HG03280 (cell line): ENCODE results near the gene KDM4D.
"Not testable (repeated sequence)": the region's sequence is repeated elsewhere in the genome, so short reads cannot be mapped to it uniquely, and the experiment has no call there.

Source experiments
- ATAC-seq: cut with Tn5 transposase; IDR thresholded peaks from one replicate; pipeline ENCODE4 v1.9.1; 2021; ENCODE audit warnings: mild to moderate bottlenecking, moderate library complexity; ENCODE audit not compliant: unreplicated experiment

KDM4D gene

DNA sequence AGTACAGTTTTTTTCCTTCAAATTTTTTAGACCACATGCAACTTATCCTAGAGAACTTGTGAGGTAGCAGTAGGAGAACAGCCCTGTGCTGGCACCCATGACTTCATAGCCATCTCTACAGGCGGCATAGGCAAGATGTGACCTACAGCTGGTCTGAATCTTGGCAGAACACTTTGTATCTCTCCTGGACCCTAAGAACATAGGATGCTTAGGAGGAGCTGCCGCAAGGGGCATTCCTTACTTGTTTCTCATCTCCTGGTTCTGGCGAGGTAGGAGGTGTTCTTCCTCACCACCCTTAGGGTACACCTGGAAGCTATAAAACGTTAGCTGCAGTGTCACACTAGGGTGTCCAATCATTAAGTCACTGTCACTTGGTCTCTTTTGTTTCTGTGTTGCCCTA is 16.5 kb upstream of the KDM4D start:
- no peak for ATAC-seq

DNA sequence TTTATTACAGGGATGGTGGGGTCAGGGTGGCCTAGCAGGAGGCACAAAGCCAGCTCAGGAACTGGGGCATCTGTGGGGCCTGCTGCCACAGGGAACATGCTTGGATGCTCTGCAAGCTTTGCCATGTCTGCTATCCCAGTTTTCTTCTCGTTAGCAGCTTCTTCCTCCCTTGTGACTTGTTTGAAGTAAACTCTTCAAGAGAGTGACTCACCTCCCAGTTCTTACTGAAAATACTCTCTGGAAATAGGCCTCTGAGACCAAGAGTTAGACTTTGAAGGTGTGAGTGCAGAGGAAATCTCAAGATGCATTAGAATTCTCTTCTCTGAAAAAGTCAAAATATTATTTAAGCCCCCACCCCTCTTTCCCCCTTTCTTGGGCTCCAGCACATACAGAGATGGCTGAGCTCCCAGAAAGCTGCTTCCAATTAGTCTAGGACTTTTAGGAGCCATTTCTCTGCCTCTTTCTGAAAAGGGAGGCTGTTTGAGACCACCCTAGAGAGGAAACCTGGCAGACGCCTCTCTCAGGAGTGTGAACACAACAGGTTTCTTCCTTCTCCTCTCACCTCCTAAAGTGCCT is 15.3 kb upstream of the KDM4D start:
- ATAC-seq = no peak

DNA sequence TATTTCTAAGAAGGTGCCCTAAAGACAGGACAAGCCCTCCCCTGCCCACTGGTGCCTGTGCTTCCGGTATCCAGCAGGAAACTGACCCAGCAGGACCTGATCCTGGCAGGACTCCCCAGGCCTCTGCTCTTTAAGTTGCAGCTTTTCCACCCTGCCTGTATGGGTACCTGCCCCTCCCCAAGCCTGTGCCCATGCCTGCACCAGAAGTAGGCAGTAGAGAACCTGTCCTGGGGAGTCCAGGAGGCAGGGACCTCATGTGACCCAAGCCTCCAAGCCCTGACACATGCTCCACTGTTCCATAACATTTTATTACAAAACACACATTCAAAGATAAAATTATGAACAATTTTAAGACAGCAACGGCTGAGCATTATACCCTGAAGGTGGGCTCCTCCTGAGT is 14.3 kb upstream of the KDM4D start:
- no peak for ATAC-seq

DNA sequence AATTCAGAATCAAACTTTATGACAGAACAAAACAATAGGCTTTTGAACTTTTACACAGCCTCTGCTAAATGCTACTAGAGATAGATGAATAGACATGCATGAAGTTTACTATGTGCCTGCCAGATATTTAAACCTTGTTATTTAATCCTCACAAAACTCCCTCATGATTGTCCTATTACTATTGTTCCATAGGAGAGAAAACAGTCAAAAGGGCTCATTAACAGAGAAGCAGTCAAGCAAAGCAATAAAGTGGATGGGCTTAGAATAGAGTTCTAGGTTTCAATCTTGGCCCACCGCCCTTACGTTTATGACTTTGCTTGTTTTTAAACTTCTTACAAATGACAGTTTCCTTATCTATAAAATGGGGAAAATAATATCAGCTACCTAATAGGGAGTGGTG is 13.0 kb upstream of the KDM4D start:
- ATAC-seq = no peak

DNA sequence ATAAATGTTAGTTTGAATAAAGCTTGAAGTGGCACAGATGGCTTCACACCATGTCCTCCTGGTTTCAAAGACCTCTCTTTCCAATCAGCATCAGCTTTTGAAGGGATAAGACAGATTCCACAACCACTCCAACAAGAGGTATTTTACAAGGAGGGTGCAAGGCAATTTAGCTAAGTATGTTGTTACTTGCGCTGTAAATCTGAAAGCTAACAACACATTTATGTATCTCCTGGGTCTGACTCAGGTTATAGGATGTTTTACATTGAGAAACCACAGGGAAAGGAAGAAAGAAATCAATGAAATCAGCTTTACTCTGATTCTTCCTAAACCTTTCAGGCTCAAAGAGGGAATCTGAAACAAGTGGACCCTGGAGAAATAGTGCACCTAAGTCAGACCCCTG is 12.3 kb upstream of the KDM4D start:
- no peak for ATAC-seq

DNA sequence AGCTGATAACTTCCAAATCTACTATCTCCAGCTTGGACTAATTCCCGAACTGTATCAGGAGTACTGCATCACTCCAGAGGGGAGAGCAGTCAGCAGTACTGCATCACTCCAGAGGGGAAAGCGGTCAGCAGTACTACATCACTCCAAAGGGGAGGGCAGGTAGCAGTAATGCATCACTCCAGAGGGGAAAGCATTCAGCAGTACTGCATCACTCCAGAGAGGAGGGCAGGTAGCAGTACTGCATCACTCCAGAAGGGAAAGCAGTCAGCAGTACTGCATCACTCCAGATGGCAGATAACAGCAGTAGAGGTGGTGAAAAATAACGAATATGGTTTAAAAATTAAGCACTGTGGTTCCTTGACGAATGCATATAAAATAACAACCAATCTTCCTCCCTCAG is 8.6 kb upstream of the KDM4D start:
- no peak for ATAC-seq

DNA sequence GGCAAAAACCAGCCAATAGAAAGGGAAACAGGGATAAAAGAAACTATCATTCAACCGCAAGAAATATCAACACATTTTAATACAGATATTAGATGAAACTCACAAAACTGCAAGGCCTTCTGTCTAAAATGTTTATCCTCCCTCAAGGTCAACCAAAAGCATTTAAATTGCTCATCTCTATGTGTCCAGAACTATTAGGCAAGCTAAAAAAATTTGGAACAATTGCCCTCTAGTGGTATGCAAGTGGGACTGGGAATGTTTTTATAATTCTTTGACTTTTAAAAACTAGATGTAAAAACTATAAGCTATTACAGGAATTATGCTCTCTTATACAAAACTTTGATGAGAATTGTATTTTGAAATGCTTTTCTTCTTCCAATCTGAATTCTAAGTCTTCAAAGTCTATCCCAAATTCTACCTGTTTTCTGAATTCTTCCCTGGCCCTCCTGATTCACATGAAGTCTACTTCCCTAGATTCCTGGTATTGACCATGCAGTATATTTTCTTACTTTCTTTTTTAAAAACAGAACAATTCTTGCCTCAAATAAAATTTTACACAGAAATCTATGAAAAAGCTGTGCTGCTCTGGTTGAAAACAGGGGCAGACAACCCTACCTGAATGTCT is 5.1 kb upstream of the KDM4D start:
- no peak for ATAC-seq

DNA sequence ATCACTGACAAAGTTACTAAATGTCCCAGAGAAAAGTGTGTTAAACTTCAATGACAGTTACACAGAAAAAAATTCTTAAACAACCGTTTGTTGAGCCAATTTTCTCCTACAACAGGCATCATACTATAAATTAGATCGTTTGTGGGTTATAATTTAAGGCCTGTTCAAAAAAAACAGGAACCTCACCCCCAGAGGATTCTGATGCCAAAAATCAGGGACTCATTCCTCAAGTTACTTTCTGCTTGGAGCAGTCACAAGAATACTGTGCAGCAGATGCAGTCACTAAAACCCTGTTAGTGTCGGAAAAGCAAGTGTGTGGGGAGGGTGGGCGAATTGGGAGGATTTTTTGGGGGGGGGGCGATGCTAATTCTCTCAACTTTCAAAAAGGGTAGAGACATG is 810 bp upstream of the KDM4D start:
- no peak for ATAC-seq

DNA sequence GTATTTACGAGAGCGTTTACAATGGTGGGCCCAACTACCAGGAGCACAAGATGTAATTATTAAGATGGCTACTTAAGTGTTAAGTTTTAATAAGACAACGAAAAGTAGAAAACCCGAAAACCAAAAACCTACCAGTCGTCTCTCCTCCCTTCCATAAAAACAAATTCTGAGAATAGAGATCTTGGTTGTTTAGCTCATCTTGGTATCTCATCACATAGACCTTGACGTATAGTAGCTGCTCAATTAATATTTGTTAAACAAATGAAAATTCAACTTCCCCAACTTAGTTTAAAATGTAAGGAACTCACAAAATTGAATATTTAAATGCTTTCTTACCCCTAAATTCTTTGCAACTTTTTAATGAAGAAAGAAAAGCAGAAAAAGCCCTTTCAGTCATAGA is 669 bp downstream of the KDM4D start:
- ATAC-seq = no peak

DNA sequence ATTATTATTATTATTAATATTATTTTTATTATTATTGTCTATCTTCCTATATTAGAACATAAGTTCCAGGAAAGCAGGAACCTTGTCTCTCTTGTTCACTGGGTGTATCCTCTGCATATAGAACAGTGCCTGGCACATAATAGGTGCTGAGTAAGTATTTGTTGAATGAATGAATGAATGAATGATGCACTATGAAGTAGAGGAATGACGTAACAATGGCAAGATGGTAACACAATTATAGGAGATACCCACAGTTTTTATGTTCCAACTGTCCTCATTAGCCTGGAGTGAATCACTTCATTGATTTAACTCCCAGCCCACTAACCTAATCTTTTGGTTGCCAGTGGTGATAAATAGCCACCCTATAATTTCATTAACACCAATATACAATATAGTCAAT is 2.1 kb downstream of the KDM4D start:
- no peak for ATAC-seq

DNA sequence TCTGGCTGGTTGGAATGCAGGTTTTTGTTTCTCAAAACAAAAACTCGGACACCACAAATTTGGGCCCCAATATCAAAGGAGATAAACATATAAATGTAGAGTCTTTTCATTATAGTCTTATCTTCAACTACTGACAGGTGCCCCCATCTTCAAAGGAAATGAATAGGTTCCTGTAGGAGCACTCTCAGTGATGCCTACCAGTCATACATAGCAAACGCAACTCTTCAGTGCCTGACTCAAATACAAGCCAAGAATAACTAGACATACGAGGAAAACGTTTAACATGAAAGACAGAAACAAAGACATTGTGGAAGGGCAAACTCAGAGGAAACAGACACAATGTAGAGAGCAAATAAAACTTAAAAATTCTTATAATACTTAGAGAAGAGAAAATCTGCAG is 13.9 kb downstream of the KDM4D start:
- ATAC-seq = no peak

DNA sequence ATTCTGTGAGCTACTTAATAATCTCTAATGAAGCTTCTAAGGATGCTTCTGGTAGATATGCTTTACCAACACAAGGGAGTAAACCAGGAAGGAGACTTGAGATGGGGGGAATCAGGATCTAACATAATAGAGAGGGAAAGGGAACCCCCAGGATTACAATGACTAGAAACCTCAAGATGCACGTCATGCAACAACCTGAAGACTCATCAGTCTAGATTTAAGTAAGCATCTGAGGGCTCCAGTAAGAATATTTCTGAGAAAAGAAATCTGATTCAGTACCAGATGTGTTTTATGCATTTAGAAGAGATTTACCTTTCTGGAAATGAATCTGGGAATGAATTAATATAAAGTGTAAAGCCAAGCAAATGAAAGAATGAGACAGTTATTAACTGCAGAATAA is 15.2 kb downstream of the KDM4D start:
- no peak for ATAC-seq

DNA sequence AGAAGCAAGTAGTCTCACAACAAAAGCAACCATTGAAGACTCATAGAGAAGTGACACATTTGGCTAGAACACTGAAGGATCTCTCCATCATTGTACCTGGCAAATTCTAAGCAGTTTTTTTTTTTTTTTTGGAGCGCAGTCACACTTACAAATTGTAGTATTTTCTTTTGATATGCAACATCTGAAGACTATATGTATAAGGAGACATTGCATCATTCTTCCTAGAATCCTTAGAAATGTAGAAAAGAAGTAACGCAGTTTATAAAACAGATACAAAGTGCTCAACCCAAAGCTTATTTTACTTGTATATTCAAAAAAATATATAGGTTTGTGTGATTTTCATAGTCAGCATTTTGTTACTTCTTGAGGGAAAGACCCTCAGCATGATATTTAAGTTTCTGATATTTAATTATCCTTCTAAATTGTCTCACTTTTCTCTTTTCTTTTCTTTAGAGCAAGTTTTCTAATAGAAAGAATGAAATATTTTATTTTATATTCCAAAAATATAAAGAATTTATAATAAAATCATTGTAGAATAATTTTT is 20.0 kb downstream of the KDM4D start:
- no peak for ATAC-seq

DNA sequence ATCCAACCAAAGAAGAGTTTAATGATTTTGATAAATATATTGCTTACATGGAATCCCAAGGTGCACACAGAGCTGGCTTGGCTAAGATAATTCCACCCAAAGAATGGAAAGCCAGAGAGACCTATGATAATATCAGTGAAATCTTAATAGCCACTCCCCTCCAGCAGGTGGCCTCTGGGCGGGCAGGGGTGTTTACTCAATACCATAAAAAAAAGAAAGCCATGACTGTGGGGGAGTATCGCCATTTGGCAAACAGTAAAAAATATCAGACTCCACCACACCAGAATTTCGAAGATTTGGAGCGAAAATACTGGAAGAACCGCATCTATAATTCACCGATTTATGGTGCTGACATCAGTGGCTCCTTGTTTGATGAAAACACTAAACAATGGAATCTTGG is 23.9 kb downstream of the KDM4D start:
- ATAC-seq = no peak

DNA sequence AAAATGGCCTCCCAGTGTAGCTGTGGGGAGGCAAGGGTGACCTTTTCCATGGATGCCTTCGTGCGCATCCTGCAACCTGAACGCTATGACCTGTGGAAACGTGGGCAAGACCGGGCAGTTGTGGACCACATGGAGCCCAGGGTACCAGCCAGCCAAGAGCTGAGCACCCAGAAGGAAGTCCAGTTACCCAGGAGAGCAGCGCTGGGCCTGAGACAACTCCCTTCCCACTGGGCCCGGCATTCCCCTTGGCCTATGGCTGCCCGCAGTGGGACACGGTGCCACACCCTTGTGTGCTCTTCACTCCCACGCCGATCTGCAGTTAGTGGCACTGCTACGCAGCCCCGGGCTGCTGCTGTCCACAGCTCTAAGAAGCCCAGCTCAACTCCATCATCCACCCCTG is 24.8 kb downstream of the KDM4D start:
- ATAC-seq = no peak

DNA sequence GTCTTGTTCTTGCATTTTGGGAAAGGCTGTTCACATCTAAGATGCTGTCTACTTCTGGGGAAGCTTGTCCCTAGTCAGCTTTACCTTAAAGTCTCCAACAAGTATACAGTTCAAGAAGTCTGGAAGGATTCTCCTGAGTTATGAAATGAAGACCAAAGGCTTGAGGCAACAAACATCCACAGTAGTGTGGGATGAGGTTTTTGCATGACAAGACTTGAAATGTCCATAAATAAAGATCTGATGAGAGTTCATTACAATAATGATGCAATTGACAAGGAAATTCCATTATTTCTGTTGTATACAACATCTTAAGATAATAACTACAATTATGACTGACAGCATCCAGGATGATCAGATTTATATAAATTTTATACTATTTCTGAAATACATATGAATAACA is 30.2 kb downstream of the KDM4D start:
- no peak for ATAC-seq

DNA sequence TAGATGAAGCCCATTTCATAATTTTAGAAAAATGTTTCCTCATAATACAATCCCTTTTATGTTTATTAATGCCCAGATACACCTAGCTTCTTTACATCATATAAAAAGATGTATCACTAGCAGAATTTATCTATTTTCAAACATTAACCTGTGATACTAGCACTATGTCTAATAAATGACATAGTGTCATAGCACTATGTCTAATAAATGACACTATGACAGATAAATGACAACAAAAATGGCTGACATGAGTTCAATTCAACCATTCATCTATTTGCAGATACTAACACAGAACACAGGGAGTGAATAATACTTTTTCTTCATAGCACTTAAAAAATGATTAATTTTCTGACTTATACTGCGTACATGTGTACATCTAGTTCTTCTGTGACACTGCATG is 32.1 kb downstream of the KDM4D start:
- ATAC-seq = no peak

DNA sequence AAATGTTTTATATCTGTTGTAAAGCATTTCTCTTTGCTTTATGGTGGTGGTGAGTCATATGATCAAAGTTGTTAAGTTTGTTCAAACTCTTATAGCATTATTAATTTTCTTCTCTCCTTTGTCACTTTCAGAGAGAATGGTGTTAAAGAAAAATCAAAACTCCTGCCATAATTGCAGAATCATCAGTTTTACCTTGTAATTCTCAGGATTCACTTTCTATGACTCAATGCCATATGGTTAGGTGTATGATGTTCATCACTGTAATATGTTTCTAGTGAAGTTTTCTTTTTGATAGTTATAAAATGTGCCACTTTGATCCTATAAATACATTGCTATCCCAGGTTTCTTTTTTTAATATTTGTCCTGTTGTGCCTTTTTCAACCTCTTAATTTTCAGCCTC is 37.9 kb downstream of the KDM4D start:
- no peak for ATAC-seq

DNA sequence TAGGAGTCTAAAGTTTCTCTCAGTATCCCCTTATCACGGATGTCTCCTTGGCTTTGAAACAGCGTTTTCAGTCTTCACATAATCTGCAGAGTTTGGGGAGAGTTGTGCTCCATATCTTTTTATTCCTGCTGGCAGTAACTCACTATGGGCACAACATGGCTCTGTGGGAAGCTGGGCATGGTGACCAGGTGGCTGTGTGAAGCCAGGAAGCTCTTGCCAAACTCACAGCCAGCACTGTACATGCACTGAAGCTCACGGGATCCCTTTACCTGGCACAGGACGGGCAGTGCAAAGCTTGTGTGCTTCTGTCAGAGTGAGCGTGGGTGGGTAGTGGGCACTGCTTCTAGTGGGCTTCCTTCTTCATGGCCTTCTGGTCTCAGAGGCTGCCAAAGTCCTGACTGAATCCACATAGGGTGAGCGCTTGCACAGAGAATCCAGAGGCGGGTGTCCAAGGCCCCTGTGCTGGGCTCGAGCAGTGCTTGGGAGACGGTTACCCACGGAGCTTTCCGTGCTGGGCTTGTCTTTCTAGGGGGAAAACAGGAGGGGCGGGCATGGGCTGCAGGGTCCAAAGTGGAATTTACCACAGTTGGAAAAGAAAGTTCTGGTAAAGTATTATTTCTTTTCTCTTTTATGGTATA is 40.8 kb downstream of the KDM4D start:
- ATAC-seq = no peak

DNA sequence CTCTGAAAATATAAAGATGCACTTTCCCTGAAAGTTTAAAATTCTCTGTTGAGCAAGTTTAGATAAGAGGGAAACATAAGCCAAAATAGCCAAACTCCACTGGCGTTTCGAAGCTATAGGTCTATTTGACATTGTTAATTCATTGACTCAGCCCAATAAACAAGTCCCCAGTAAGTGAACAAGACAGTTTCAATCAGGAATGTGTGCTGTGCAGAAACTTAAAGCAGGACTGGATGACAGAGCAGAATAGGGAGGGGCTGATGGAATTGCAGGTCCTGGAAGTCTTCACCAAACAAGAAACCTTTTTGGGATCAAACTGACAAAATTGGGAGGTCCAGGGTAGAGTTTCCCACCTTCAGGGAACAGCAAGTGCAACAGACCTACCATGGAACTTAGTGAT is 42.6 kb downstream of the KDM4D start:
- no peak for ATAC-seq

DNA sequence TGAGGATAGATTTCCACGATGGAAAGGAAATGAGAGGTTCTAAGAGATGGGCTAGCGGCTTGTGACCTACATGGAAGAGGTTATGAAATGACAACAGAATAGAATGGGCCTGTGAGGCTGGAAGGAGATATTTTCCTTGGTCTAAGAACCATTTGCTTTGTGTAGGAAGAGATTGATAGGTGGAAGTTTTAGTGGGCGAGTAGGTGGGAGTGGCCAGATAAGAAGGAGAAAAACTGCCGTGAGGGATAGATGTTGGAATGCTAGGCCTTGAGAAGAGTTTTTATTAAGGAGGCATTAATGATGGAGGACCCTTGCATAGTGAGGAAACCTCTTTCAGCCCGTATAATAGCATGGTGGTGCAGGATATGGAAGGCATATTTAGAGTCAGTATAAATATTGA is 48.0 kb downstream of the KDM4D start:
- not testable (repeated sequence) for ATAC-seq

DNA sequence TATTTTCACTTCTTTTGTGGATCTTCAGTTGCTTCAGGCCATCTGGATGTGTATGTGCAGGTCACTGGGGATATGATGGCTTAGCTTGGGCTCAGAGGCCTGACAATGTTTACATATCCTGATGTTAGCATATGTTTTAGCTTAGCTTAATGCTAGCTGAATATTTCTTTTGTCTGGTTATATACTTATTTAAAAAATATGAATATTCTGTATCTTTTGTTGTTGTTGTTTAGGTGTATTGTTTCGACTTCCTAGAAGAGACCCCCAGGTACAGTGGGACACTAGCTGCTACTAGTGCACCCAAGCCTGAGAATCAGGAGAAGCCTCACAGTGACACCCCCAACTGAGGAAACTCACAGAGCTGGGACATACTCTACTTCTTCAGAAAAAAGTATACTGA is 51.4 kb downstream of the KDM4D start, which contains the start of gene KDM4E:
Gene KDM4E, plus strand, starts transcription at position 301 of the 400 bp plus-strand sequence. CDS start 300 bp downstream, outside the sequence.
- no peak for ATAC-seq
